CD14-positive monocyte (primary cell): Measurements from ENCODE around the gene SRSF2. TPM values are rescaled to one million over a fixed set of nuclear protein-coding genes. Genes with fewer than 3 reads are reported as not detected.
A peak's percentile ranks its signal among the peaks of the same experiment; 100 is the strongest.

Experiments
- DNase-seq, 3 donors: peaks; one replicate each; pipeline ENCODE4 v3.0.0-alpha.2; 2011 to 2022
- H2AFZ ChIP-seq: 2 replicates; pipeline ENCODE4 v1.6.0; 2012; ENCODE audit warnings: mild to moderate bottlenecking, low read depth, low read length, inconsistent platforms; ENCODE audit not compliant: insufficient read depth, poor library complexity, severe bottlenecking
- H3K27ac ChIP-seq, 2 donors: 1 replicate in 1 of 2; 2 replicates in 1 of 2; pipeline ENCODE4 v1.5.1; 2012 to 2013; ENCODE audit warnings: low read length in 2 of 2, control low read depth in 1 of 2, inconsistent platforms in 1 of 2, low read depth in 1 of 2, mild to moderate bottlenecking in 1 of 2
- H3K27me3 ChIP-seq, 2 donors: one replicate each; pipeline versions ENCODE4 v1.6.0 to v1.6.1; 2011 to 2013; ENCODE audit warnings: low read length in 2 of 2; ENCODE audit not compliant: control insufficient read depth in 2 of 2, insufficient read depth in 2 of 2
- H3K36me3 ChIP-seq, 2 donors: replicated peaks in 1 of 2; 1 replicate in 1 of 2; 2 replicates in 1 of 2; pipeline versions ENCODE4 v1.5.1 to v1.6.1; 2012 to 2013; ENCODE audit warnings: low read length in 2 of 2, control low read depth in 1 of 2, inconsistent platforms in 1 of 2, mild to moderate bottlenecking in 1 of 2; ENCODE audit not compliant: insufficient read depth in 2 of 2, control insufficient read depth in 1 of 2
- H3K4me1 ChIP-seq, 2 donors: 1 replicate in 1 of 2; 2 replicates in 1 of 2; pipeline versions ENCODE4 v1.5.1 to v1.6.1; 2012 to 2013; ENCODE audit warnings: low read length in 2 of 2, control low read depth in 1 of 2, inconsistent platforms in 1 of 2, mild to moderate bottlenecking in 1 of 2, moderate library complexity in 1 of 2; ENCODE audit not compliant: insufficient read depth in 2 of 2, control insufficient read depth in 1 of 2
- H3K4me2 ChIP-seq: replicated peaks from 2 replicates; pipeline ENCODE3; 2012; ENCODE audit warnings: low read length, moderate library complexity, mild to moderate bottlenecking; ENCODE audit not compliant: poor library complexity, severe bottlenecking; ENCODE audit errors: extremely low read depth
- H3K4me3 ChIP-seq, 3 experiments: fragments of 200-600 bp in 1 of 3; sonication (generic) in 1 of 3; replicated peaks in 1 of 3; 1 replicate in 2 of 3; 2 replicates in 1 of 3; pipeline ENCODE4 v1.5.1; 2011 to 2013; ENCODE audit warnings: low read length in 3 of 3, mild to moderate bottlenecking in 3 of 3, control low read depth in 2 of 3, low read depth in 2 of 3, inconsistent platforms in 1 of 3, moderate library complexity in 1 of 3
- H3K79me2 ChIP-seq: 2 replicates; pipeline ENCODE4 v1.6.0; 2012; ENCODE audit warnings: mild to moderate bottlenecking, control low read depth, inconsistent platforms, low read length, moderate library complexity; ENCODE audit not compliant: insufficient read depth
- H3K9ac ChIP-seq: 2 replicates; pipeline ENCODE4 v1.6.0; 2017; ENCODE audit warnings: low read length, mild to moderate bottlenecking; ENCODE audit not compliant: insufficient read depth, poor library complexity, severe bottlenecking
- H3K9me3 ChIP-seq, 2 donors: replicated peaks in 1 of 2; 1 replicate in 1 of 2; 2 replicates in 1 of 2; pipeline versions ENCODE4 v1.5.1 to v1.6.1; 2012 to 2013; ENCODE audit warnings: low read length in 2 of 2, control low read depth in 1 of 2; ENCODE audit not compliant: control insufficient read depth in 1 of 2, insufficient read depth in 1 of 2
- H4K20me1 ChIP-seq: 2 replicates; pipeline ENCODE4 v1.6.0; 2012; ENCODE audit warnings: mild to moderate bottlenecking, low read length, control low read depth, moderate library complexity; ENCODE audit not compliant: insufficient read depth
- H3K27ac Mint-ChIP-seq, 7 donors: one replicate each; pipeline ENCODE4 v1.8.0; 2020; ENCODE audit warnings: mild to moderate bottlenecking in 7 of 7, mixed read lengths in 7 of 7, moderate library complexity in 6 of 7, inconsistent platforms in 2 of 7
- H3K27me3 Mint-ChIP-seq, 3 donors: one replicate each; pipeline ENCODE4 v1.8.0; 2021 to 2022; ENCODE audit warnings: low read depth in 3 of 3, mild to moderate bottlenecking in 3 of 3, mixed read lengths in 3 of 3, moderate library complexity in 3 of 3, inconsistent platforms in 1 of 3
- H3K36me3 Mint-ChIP-seq, 2 donors: one replicate each; pipeline ENCODE4 v1.8.0; 2020; ENCODE audit warnings: mixed read lengths in 2 of 2, inconsistent platforms in 1 of 2, mild to moderate bottlenecking in 1 of 2
- H3K4me1 Mint-ChIP-seq: one replicate; pipeline ENCODE4 v1.8.0; 2020; ENCODE audit warnings: mild to moderate bottlenecking, mixed read lengths
- H3K4me3 Mint-ChIP-seq, 2 donors: one replicate each; pipeline ENCODE4 v1.8.0; 2020; ENCODE audit warnings: mild to moderate bottlenecking in 2 of 2, mixed read lengths in 2 of 2, moderate library complexity in 1 of 2
- H3K9me3 Mint-ChIP-seq, 7 donors: one replicate each; pipeline ENCODE4 v1.8.0; 2020 to 2022; ENCODE audit warnings: mixed read lengths in 7 of 7, mild to moderate bottlenecking in 6 of 7, moderate library complexity in 6 of 7, inconsistent platforms in 2 of 7
- CTCF ChIP-seq: fragments of 200-600 bp; IDR thresholded peaks from one replicate; pipeline ENCODE4 v1.8.0; 2022; ENCODE audit warnings: antibody characterized with exemption, mild to moderate bottlenecking
- WGBS: methylation state at CpG from one replicate; pipeline ENCODE4 v1.1.5; 2013; ENCODE audit warnings: missing lambda C conversion rate; ENCODE audit not compliant: insufficient coverage; 5-methylcytosine and 5-hydroxymethylcytosine counted together
- intact Hi-C, 2 donors: fragments of 100-400 bp; cut with micrococcal nuclease; formaldehyde crosslinking; loops; one replicate each; pipeline versions ENCODE4 v1.15.0 to v1.15.1; 2023
- polyA plus RNA-seq, 3 donors: library from polyadenylated mRNA; depleted of rRNA in 1 of 3; unstranded in 2 of 3; stranded (reverse) in 1 of 3; fragments of 300-500 nt in 2 of 3; fragments of >200 nt in 1 of 3; fragmentation: Illumina TruSeq in 2 of 3; gene quantifications; 1 replicate in 2 of 3; 2 replicates in 1 of 3; pipeline ENCODE4 v1.2.3, GENCODE V29; 2012 to 2021

Gene SRSF2
- polyA plus RNA-seq, 3 donors = 124 to 386 (median 125) TPM

- Mint-ChIP-seq H3K27ac (peak overlapping the region; percentile 94 to 98 (median 96)), H3K4me3 (peak overlapping the region; percentile 48 to 61), H3K27me3 (peaks cover 3 to 10% (median 6%) of the 10 kb centered on the region in 3 donors), H3K36me3 (peaks cover 63 to 83% of the 10 kb centered on the region in 2 donors), H3K9me3 (peaks cover 0 to 2% (median 0%) of the 10 kb centered on the region in 7 donors), H3K4me1 (peaks cover 30% of the 10 kb centered on the region)
- H3K4me3 ChIP-seq = no peak overlapping the region
- 20% methylated on average over 9 of the region's 13 CpGs for WGBS
- peaks cover 30 to 33% of the 10 kb centered on the region in 2 donors for H3K4me1 ChIP-seq
- TF ChIP-seq CTCF = no peak
- no peak overlapping the region for H3K4me2 ChIP-seq
- H3K27ac ChIP-seq = peak overlapping the region; percentile 88 to 90
- peak; percentile 92 to 99 (median 99) for DNase-seq
- H3K9me3 ChIP-seq = no peaks in the 10 kb centered on the region
- peaks cover 6% of the 10 kb centered on the region for H3K79me2 ChIP-seq
- no peak overlapping the region for H2AFZ ChIP-seq
- intact Hi-C loops = loop anchor here in 1 of 2 donors (1.0 to 10.0 kb wide), 2 partner anchors 9 to 211 kb away; partner anchors contain the start of gene RHBDF2
- peaks cover 68% of the 10 kb centered on the region for H4K20me1 ChIP-seq
- H3K36me3 ChIP-seq = peaks cover 60 to 82% of the 10 kb centered on the region in 2 donors
- H3K27me3 ChIP-seq = peaks cover 3% of the 10 kb centered on the region in 2 donors
- H3K9ac ChIP-seq = peak overlapping the region; percentile 39
Measured at GRCh38 chr17:76716146-76716838, 20.8 kb downstream of the SRSF2 start.

- DNase-seq = no peak
- H3K27ac Mint-ChIP-seq = peak overlapping the region; percentile 94 to 98 (median 96)
- peaks cover 7 to 14% (median 9%) of the 10 kb centered on the region in 3 donors for H3K27me3 Mint-ChIP-seq
- no peaks in the 10 kb centered on the region for H3K9me3 ChIP-seq
- H3K79me2 ChIP-seq = peaks cover 3% of the 10 kb centered on the region
- H3K9ac ChIP-seq = peak overlapping the region; percentile 30
- H4K20me1 ChIP-seq = peaks cover 61% of the 10 kb centered on the region
- peaks cover 57 to 74% of the 10 kb centered on the region in 2 donors for H3K36me3 Mint-ChIP-seq
- peak overlapping the region; percentile 40 for H3K4me2 ChIP-seq
- no CpG with 5 or more reads among the region's 2 CpGs for WGBS
- H3K4me3 ChIP-seq = peak overlapping the region in 1 of 3 experiments; percentile 45
- H3K4me1 ChIP-seq = peaks cover 35 to 37% of the 10 kb centered on the region in 2 donors
- peaks cover 6% of the 10 kb centered on the region in 2 donors for H3K27me3 ChIP-seq
- peaks cover 52 to 73% of the 10 kb centered on the region in 2 donors for H3K36me3 ChIP-seq
- H2AFZ ChIP-seq = no peak overlapping the region
- peak overlapping the region; percentile 88 to 90 for H3K27ac ChIP-seq
- H3K4me3 Mint-ChIP-seq = peak overlapping the region in 1 of 2 donors; percentile 39
- intact Hi-C loops = loop anchor here in 1 of 2 donors (2.0 to 10.0 kb wide), 2 partner anchors 41 to 211 kb away; partner anchors contain the start of gene RHBDF2
- no peak for TF ChIP-seq CTCF
- H3K4me1 Mint-ChIP-seq = peaks cover 34% of the 10 kb centered on the region
- peaks cover 0 to 2% (median 0%) of the 10 kb centered on the region in 7 donors for H3K9me3 Mint-ChIP-seq
Measured at GRCh38 chr17:76715496-76715830, 21.7 kb downstream of the SRSF2 start.
